Measurements from ENCODE around the gene TGFA. TPM values are rescaled to one million over a fixed set of nuclear protein-coding genes. Genes with fewer than 3 reads are reported as not detected.

The TGFA gene
- total RNA-seq, 1 experiment from 2014 or later = 27.7 TPM

DNA sequence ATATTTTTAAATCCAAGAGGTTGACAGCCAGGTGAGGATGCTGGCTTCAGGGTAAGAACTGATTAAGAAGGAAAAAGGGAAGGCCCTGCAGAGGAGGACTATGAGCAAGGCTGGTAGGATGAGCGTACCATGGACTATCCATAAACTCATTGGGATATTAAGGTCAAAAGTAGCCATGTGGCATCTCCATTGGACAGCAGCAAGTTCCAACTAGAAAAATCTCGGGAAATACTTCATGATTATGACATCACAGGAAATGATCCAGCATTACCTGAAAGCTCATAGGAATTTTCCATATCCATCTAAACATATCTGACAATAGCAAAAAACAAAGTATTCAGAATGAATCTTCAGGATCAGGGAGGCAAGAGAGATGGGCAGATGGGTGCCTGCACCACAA lies 34.2 kb downstream of the TGFA start:
- DNase-seq = no peak
- BruUV-seq (replicated peaks) = no TSS peak
- peaks cover 91% of the 10 kb centered on the region for H3K79me2 ChIP-seq (ENCODE audit: low read depth)
- H3K27me3 ChIP-seq (ENCODE audit: insufficient read depth, low read depth) = no peaks in the 10 kb centered on the region
- no peak overlapping the region for H3K27ac ChIP-seq
- peaks cover 21% of the 10 kb centered on the region for H3F3A ChIP-seq (ENCODE audit: insufficient read depth, low read depth)
- H3K4me2 ChIP-seq = no peak overlapping the region
- TF ChIP-seq, protein P1, sequence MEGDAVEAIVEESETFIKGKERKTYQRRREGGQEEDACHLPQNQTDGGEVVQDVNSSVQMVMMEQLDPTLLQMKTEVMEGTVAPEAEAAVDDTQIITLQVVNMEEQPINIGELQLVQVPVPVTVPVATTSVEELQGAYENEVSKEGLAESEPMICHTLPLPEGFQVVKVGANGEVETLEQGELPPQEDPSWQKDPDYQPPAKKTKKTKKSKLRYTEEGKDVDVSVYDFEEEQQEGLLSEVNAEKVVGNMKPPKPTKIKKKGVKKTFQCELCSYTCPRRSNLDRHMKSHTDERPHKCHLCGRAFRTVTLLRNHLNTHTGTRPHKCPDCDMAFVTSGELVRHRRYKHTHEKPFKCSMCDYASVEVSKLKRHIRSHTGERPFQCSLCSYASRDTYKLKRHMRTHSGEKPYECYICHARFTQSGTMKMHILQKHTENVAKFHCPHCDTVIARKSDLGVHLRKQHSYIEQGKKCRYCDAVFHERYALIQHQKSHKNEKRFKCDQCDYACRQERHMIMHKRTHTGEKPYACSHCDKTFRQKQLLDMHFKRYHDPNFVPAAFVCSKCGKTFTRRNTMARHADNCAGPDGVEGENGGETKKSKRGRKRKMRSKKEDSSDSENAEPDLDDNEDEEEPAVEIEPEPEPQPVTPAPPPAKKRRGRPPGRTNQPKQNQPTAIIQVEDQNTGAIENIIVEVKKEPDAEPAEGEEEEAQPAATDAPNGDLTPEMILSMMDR (conservative IDR thresholded peaks at IDR 0.05) = no peak
- TF ChIP-seq EZH2 (IDR thresholded peaks at IDR 0.05; ENCODE audit: low read depth) = no peak
- POLR2A ChIA-PET (ENCODE audit: unreplicated experiment) = no interaction called here
- H4K20me1 ChIP-seq (ENCODE audit: insufficient read depth) = no peaks in the 10 kb centered on the region
- no peak overlapping the region for H3K4me3 ChIP-seq
- H3K36me3 ChIP-seq (ENCODE audit: low read depth) = no peaks in the 10 kb centered on the region; the same call in 1 of the 2 replicates
- CTCF ChIA-PET = no interaction called here
- no peak overlapping the region for H2AFZ ChIP-seq
- peaks cover 42% of the 10 kb centered on the region for H3K4me1 ChIP-seq (replicated peaks; ENCODE audit: insufficient read depth)
- H3K9me3 ChIP-seq (ENCODE audit: insufficient read depth, low read depth) = no peaks in the 10 kb centered on the region
- no peaks in the 10 kb centered on the region for H3K9me2 ChIP-seq (ENCODE audit: insufficient read depth)
- intact Hi-C loops (cut with micrococcal nuclease; ENCODE audit: unreplicated experiment) = no loop called here

DNA sequence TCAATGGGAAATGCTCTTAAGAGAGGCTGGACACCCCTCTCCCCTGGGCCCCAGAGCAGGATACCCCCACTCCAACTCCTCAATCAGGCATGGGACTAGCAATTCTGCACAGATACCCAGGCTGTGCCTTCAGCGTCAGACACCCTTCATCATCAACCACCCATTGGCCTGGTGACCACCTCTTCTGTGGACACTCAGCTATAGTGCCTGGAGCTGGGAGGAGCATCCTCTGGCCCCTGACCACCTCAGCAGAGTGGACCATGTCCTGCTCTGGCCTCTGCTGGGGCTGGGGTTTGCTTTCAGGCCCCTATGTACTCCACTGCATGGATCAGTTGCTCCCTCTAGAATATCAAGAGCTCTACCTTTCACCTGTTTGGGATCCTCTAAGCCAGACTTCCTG lies 35.1 kb downstream of the TGFA start:
- H4K20me1 ChIP-seq (ENCODE audit: insufficient read depth) = no peaks in the 10 kb centered on the region
- H3K36me3 ChIP-seq (ENCODE audit: low read depth) = no peaks in the 10 kb centered on the region; the same call in 1 of the 2 replicates
- intact Hi-C loops (cut with micrococcal nuclease; ENCODE audit: unreplicated experiment) = no loop called here
- no TSS peak for BruUV-seq (replicated peaks)
- H3K4me3 ChIP-seq = no peak overlapping the region
- peaks cover 36% of the 10 kb centered on the region for H3K4me1 ChIP-seq (replicated peaks; ENCODE audit: insufficient read depth)
- ChIA-PET CTCF (no interaction called here), POLR2A (ENCODE audit: unreplicated experiment) (interaction anchor here (0.7 kb wide), 1 partner anchor 68 kb away, joined by 3 read pairs; no protein-coding TSS in a partner anchor)
- no peak for TF ChIP-seq EZH2 (IDR thresholded peaks at IDR 0.05; ENCODE audit: low read depth)
- TF ChIP-seq, protein P1 (conservative IDR thresholded peaks at IDR 0.05) = no peak
- H3K27me3 ChIP-seq (ENCODE audit: insufficient read depth, low read depth) = no peaks in the 10 kb centered on the region
- peaks cover 15% of the 10 kb centered on the region for H3F3A ChIP-seq (ENCODE audit: insufficient read depth, low read depth)
- H3K9me3 ChIP-seq (ENCODE audit: insufficient read depth, low read depth) = no peaks in the 10 kb centered on the region
- no peak overlapping the region for H3K4me2 ChIP-seq
- peaks cover 96% of the 10 kb centered on the region for H3K79me2 ChIP-seq (ENCODE audit: low read depth)
- H3K27ac ChIP-seq = no peak overlapping the region
- DNase-seq = no peak
- no peak overlapping the region for H2AFZ ChIP-seq
- no peaks in the 10 kb centered on the region for H3K9me2 ChIP-seq (ENCODE audit: insufficient read depth)

- Histone ChIP-seq H3F3A (ENCODE audit: insufficient read depth, low read depth) (peaks cover 8% of the 10 kb centered on the region; the same call in 1 of the 2 replicates), H3K79me2 (ENCODE audit: low read depth) (peaks cover 95% of the 10 kb centered on the region), H3K27me3 (ENCODE audit: insufficient read depth, low read depth) (no peaks in the 10 kb centered on the region), H3K9me3 (ENCODE audit: insufficient read depth, low read depth) (no peaks in the 10 kb centered on the region), H3K4me2 (no peak overlapping the region), H3K4me1 (replicated peaks; ENCODE audit: insufficient read depth) (peaks cover 29% of the 10 kb centered on the region), H3K27ac (no peak overlapping the region), H4K20me1 (ENCODE audit: insufficient read depth) (no peaks in the 10 kb centered on the region), H3K4me3 (no peak overlapping the region), H2AFZ (no peak overlapping the region), H3K36me3 (ENCODE audit: low read depth) (peaks cover 1% of the 10 kb centered on the region), H3K9me2 (ENCODE audit: insufficient read depth) (no peaks in the 10 kb centered on the region)
- intact Hi-C loops (cut with micrococcal nuclease; ENCODE audit: unreplicated experiment) = no loop called here
- TF ChIP-seq EZH2 (IDR thresholded peaks at IDR 0.05; ENCODE audit: low read depth) = no peak
- TF ChIP-seq, protein P1 (conservative IDR thresholded peaks at IDR 0.05) = no peak
- BruUV-seq (replicated peaks) = no TSS peak
- POLR2A ChIA-PET (ENCODE audit: unreplicated experiment) = interaction anchor here (0.7 kb wide), 1 partner anchor 69 kb away, joined by 3 read pairs; no protein-coding TSS in a partner anchor
- no peak for DNase-seq
- CTCF ChIA-PET = no interaction called here
Measured at GRCh38 chr2:70517804-70518203, 35.8 kb downstream of the TGFA start.
